Stimulated activated naive CD8-positive, alpha-beta T cell treated with anti-CD3 and anti-CD28 coated beads, Interleukin-15, Interleukin-2, amounts not matched to agents 100 ng/mL and 50 ng/mL, for 24 hours (primary cell): ENCODE results near the gene SLC27A4.

Experiments
- H3K27ac Mint-ChIP-seq: one replicate; pipeline ENCODE4 v1.8.0; 2021; ENCODE audit warnings: mild to moderate bottlenecking, mixed read lengths
- H3K27me3 Mint-ChIP-seq: one replicate; pipeline ENCODE4 v1.8.0; 2021; ENCODE audit warnings: mixed read lengths
- H3K36me3 Mint-ChIP-seq: one replicate; pipeline ENCODE4 v1.8.0; 2021; ENCODE audit warnings: low read depth, mixed read lengths
- H3K4me1 Mint-ChIP-seq: one replicate; pipeline ENCODE4 v1.8.0; 2021; ENCODE audit warnings: low read depth, mixed read lengths
- H3K4me3 Mint-ChIP-seq: one replicate; pipeline ENCODE4 v1.8.0; 2021; ENCODE audit warnings: mild to moderate bottlenecking, mixed read lengths
- H3K9me3 Mint-ChIP-seq: one replicate; pipeline ENCODE4 v1.8.0; 2021; ENCODE audit warnings: mixed read lengths

Gene SLC27A4

GRCh38 chr9:128388150-128388549 lies 47.8 kb downstream of the SLC27A4 start:
- Mint-ChIP-seq H3K36me3 (peaks cover 26% of the 10 kb centered on the region), H3K27me3 (no peaks in the 10 kb centered on the region), H3K4me3 (no peak overlapping the region), H3K27ac (no peak overlapping the region), H3K4me1 (no peaks in the 10 kb centered on the region), H3K9me3 (no peaks in the 10 kb centered on the region)

GRCh38 chr9:128389395-128390149 lies 49.2 kb downstream of the SLC27A4 start:
- Mint-ChIP-seq H3K4me1 (no peaks in the 10 kb centered on the region), H3K27ac (no peak overlapping the region), H3K9me3 (no peaks in the 10 kb centered on the region), H3K27me3 (no peaks in the 10 kb centered on the region), H3K36me3 (peaks cover 25% of the 10 kb centered on the region), H3K4me3 (no peak overlapping the region)

- Mint-ChIP-seq H3K36me3 (peaks cover 18% of the 10 kb centered on the region), H3K27ac (no peak overlapping the region)
Observed at GRCh38 chr9:128390150-128390812, 50.0 kb downstream of the SLC27A4 start.

GRCh38 chr9:128390813-128391711 lies 50.7 kb downstream of the SLC27A4 start:
- Mint-ChIP-seq H3K9me3 (no peaks in the 10 kb centered on the region), H3K4me1 (no peaks in the 10 kb centered on the region), H3K27me3 (no peaks in the 10 kb centered on the region), H3K27ac (no peak overlapping the region), H3K4me3 (no peak overlapping the region), H3K36me3 (peaks cover 17% of the 10 kb centered on the region)

More at GRCh38 chr9:128390150-128390812, 50.0 kb downstream of the SLC27A4 start:
- Mint-ChIP-seq H3K27me3 (no peaks in the 10 kb centered on the region), H3K4me3 (no peak overlapping the region), H3K9me3 (no peaks in the 10 kb centered on the region), H3K4me1 (no peaks in the 10 kb centered on the region)

GRCh38 chr9:128391956-128392301 lies 51.6 kb downstream of the SLC27A4 start:
- Mint-ChIP-seq H3K4me3 (no peak overlapping the region), H3K36me3 (peaks cover 17% of the 10 kb centered on the region), H3K9me3 (no peaks in the 10 kb centered on the region), H3K27me3 (peaks cover 3% of the 10 kb centered on the region), H3K27ac (no peak overlapping the region), H3K4me1 (no peaks in the 10 kb centered on the region)

GRCh38 chr9:128392302-128393144 lies 52.2 kb downstream of the SLC27A4 start:
- H3K4me1 Mint-ChIP-seq = no peaks in the 10 kb centered on the region
- no peak overlapping the region for H3K4me3 Mint-ChIP-seq
- peaks cover 16% of the 10 kb centered on the region for H3K36me3 Mint-ChIP-seq
- peaks cover 7% of the 10 kb centered on the region for H3K27me3 Mint-ChIP-seq
- H3K27ac Mint-ChIP-seq = no peak overlapping the region
- H3K9me3 Mint-ChIP-seq = no peaks in the 10 kb centered on the region

GRCh38 chr9:128393145-128393775 lies 52.9 kb downstream of the SLC27A4 start:
- Mint-ChIP-seq H3K27me3 (peaks cover 12% of the 10 kb centered on the region), H3K9me3 (no peaks in the 10 kb centered on the region), H3K4me1 (no peaks in the 10 kb centered on the region), H3K4me3 (no peak overlapping the region), H3K27ac (no peak overlapping the region), H3K36me3 (peaks cover 9% of the 10 kb centered on the region)

- Mint-ChIP-seq H3K27ac (no peak overlapping the region), H3K9me3 (no peaks in the 10 kb centered on the region), H3K36me3 (peaks cover 9% of the 10 kb centered on the region), H3K4me1 (no peaks in the 10 kb centered on the region), H3K27me3 (peaks cover 12% of the 10 kb centered on the region), H3K4me3 (no peak overlapping the region)
Observed at GRCh38 chr9:128393970-128394369, 53.6 kb downstream of the SLC27A4 start.

- Mint-ChIP-seq H3K4me3 (no peak overlapping the region), H3K27ac (no peak overlapping the region), H3K9me3 (no peaks in the 10 kb centered on the region), H3K27me3 (peaks cover 15% of the 10 kb centered on the region), H3K36me3 (peaks cover 9% of the 10 kb centered on the region), H3K4me1 (no peaks in the 10 kb centered on the region)
Observed at GRCh38 chr9:128394379-128395168, 54.2 kb downstream of the SLC27A4 start.

- no peaks in the 10 kb centered on the region for H3K4me1 Mint-ChIP-seq
- no peak overlapping the region for H3K4me3 Mint-ChIP-seq
- peaks cover 2% of the 10 kb centered on the region for H3K36me3 Mint-ChIP-seq
- H3K9me3 Mint-ChIP-seq = no peaks in the 10 kb centered on the region
- no peak overlapping the region for H3K27ac Mint-ChIP-seq
- peaks cover 16% of the 10 kb centered on the region for H3K27me3 Mint-ChIP-seq
Observed at GRCh38 chr9:128396970-128397613, 56.8 kb downstream of the SLC27A4 start.

GRCh38 chr9:128397831-128398230 lies 57.5 kb downstream of the SLC27A4 start:
- H3K27me3 Mint-ChIP-seq = peaks cover 16% of the 10 kb centered on the region
- no peak overlapping the region for H3K4me3 Mint-ChIP-seq
- no peaks in the 10 kb centered on the region for H3K4me1 Mint-ChIP-seq
- no peaks in the 10 kb centered on the region for H3K36me3 Mint-ChIP-seq
- H3K9me3 Mint-ChIP-seq = no peaks in the 10 kb centered on the region
- no peak overlapping the region for H3K27ac Mint-ChIP-seq

GRCh38 chr9:128399861-128400260 lies 59.5 kb downstream of the SLC27A4 start:
- no peaks in the 10 kb centered on the region for H3K9me3 Mint-ChIP-seq
- no peaks in the 10 kb centered on the region for H3K4me1 Mint-ChIP-seq
- no peak overlapping the region for H3K4me3 Mint-ChIP-seq
- no peaks in the 10 kb centered on the region for H3K36me3 Mint-ChIP-seq
- H3K27ac Mint-ChIP-seq = no peak overlapping the region
- H3K27me3 Mint-ChIP-seq = peaks cover 16% of the 10 kb centered on the region

- H3K27me3 Mint-ChIP-seq = peaks cover 16% of the 10 kb centered on the region
- H3K36me3 Mint-ChIP-seq = no peaks in the 10 kb centered on the region
- no peaks in the 10 kb centered on the region for H3K9me3 Mint-ChIP-seq
- no peak overlapping the region for H3K4me3 Mint-ChIP-seq
- H3K4me1 Mint-ChIP-seq = no peaks in the 10 kb centered on the region
- no peak overlapping the region for H3K27ac Mint-ChIP-seq
Observed at GRCh38 chr9:128404560-128404959, 64.2 kb downstream of the SLC27A4 start.
